ENCODE results near the gene UBQLN2.

GRCh38 chrX:56554870-56555269 is 8.6 kb upstream of the UBQLN2 start:
- TF ChIP-seq CTCF (IDR thresholded peaks at IDR 0.05; ENCODE audit: low read depth, low read length, poor library complexity, severe bottlenecking): no peak
- TF ChIP-seq EZH2phosphoT487 (IDR thresholded peaks at IDR 0.05; ENCODE audit: borderline replicate concordance, low read length): no peak

Measured in DOHH2 (cell line).